Astrocyte (in vitro differentiated cells and primary cell): ENCODE results near the gene KRTAP5-5. TPM values are rescaled to one million over a fixed set of nuclear protein-coding genes. Genes with fewer than 3 reads are reported as not detected.
A peak's percentile ranks its signal among the peaks of the same experiment; 100 is the strongest.

Source experiments
- DNase-seq: peaks from one replicate; pipeline ENCODE4 v3.0.0-alpha.2; 2010; ENCODE audit warnings: low read depth
- FAIRE-seq: peaks from 2 replicates; lab custom pipeline; 2011; peaks lifted over from hg19 to GRCh38; lab: Jason Lieb, UNC
- H2AFZ ChIP-seq: 2 replicates; pipeline ENCODE4 v1.6.0; 2012; ENCODE audit warnings: low read depth, low read length, inconsistent platforms
- H3K27ac ChIP-seq: 2 replicates; pipeline ENCODE4 v1.5.1; 2011; ENCODE audit warnings: low read depth, low read length, inconsistent platforms
- H3K27me3 ChIP-seq: 2 replicates; pipeline ENCODE4 v1.6.0; 2011; ENCODE audit warnings: low read length, inconsistent platforms; ENCODE audit not compliant: insufficient read depth
- H3K36me3 ChIP-seq: 2 replicates; pipeline ENCODE4 v1.5.1; 2011; ENCODE audit warnings: low read length, inconsistent platforms; ENCODE audit not compliant: insufficient read depth
- H3K4me1 ChIP-seq: 2 replicates; pipeline ENCODE4 v1.5.1; 2011; ENCODE audit warnings: low read length, inconsistent platforms; ENCODE audit not compliant: insufficient read depth
- H3K4me2 ChIP-seq: 2 replicates; pipeline ENCODE4 v1.6.0; 2012; ENCODE audit warnings: low read length, inconsistent platforms
- H3K4me3 ChIP-seq: 2 replicates; pipeline ENCODE4 v1.5.1; 2011; ENCODE audit warnings: low read depth, mild to moderate bottlenecking, low read length, inconsistent platforms; ENCODE audit not compliant: insufficient read depth
- H3K79me2 ChIP-seq: 2 replicates; pipeline ENCODE4 v1.6.0; 2012; ENCODE audit warnings: mild to moderate bottlenecking, low read length, inconsistent platforms; ENCODE audit not compliant: insufficient read depth
- H3K9ac ChIP-seq: 2 replicates; pipeline ENCODE4 v1.6.0; 2012; ENCODE audit warnings: mild to moderate bottlenecking, low read length, inconsistent platforms
- H3K9me3 ChIP-seq: 2 replicates; pipeline ENCODE4 v1.5.1; 2012; ENCODE audit warnings: low read depth, mild to moderate bottlenecking, low read length, inconsistent platforms; ENCODE audit not compliant: insufficient read depth
- H4K20me1 ChIP-seq: 2 replicates; pipeline ENCODE4 v1.6.0; 2012; ENCODE audit warnings: low read length, inconsistent platforms; ENCODE audit not compliant: insufficient read depth
- H3K27ac Mint-ChIP-seq: one replicate; pipeline ENCODE4 v1.8.0; 2021; ENCODE audit warnings: mild to moderate bottlenecking, mixed read lengths; ENCODE audit not compliant: unreplicated experiment
- H3K27me3 Mint-ChIP-seq: one replicate; pipeline ENCODE4 v1.8.0; 2021; ENCODE audit warnings: low read depth, mixed read lengths; ENCODE audit not compliant: unreplicated experiment
- H3K36me3 Mint-ChIP-seq: one replicate; pipeline ENCODE4 v1.8.0; 2021; ENCODE audit warnings: low read depth, mixed read lengths; ENCODE audit not compliant: unreplicated experiment
- H3K4me1 Mint-ChIP-seq: one replicate; pipeline ENCODE4 v1.8.0; 2021; ENCODE audit warnings: low read depth, mixed read lengths; ENCODE audit not compliant: unreplicated experiment
- H3K4me3 Mint-ChIP-seq: one replicate; pipeline ENCODE4 v1.8.0; 2021; ENCODE audit warnings: mild to moderate bottlenecking, moderate library complexity, mixed read lengths; ENCODE audit not compliant: unreplicated experiment
- H3K9me3 Mint-ChIP-seq: one replicate; pipeline ENCODE4 v1.8.0; 2021; ENCODE audit warnings: mild to moderate bottlenecking, mixed read lengths; ENCODE audit not compliant: unreplicated experiment
- EZH2 ChIP-seq: IDR thresholded peaks from 2 replicates; pipeline ENCODE4 v1.6.1; 2012; ENCODE audit warnings: mild to moderate bottlenecking, low read length, inconsistent platforms; ENCODE audit not compliant: insufficient read depth
- total RNA-seq: library from RNA; stranded (reverse); gene quantifications from 2 replicates; pipeline ENCODE4 v1.2.1, GENCODE V29; 2021
- TF ChIP-seq, protein P1 (sequence below): IDR thresholded peaks from 2 replicates; pipeline ENCODE4 v1.5.1; 2011; ENCODE audit warnings: low read depth, mild to moderate bottlenecking, inconsistent platforms, low read length, moderate library complexity; ENCODE audit not compliant: insufficient read depth

The KRTAP5-5 gene
- total RNA-seq, 1 donor from 2014 or later: not detected

GRCh38 chr11:1652026-1652425 lies 22.5 kb downstream of the KRTAP5-5 start:
- no peak overlapping the region for H3K27ac Mint-ChIP-seq

GRCh38 chr11:1652442-1652770 lies 22.8 kb downstream of the KRTAP5-5 start:
- H3K4me1 ChIP-seq: no peaks in the 10 kb centered on the region
- peaks cover 10% of the 10 kb centered on the region for H3K27me3 ChIP-seq
- FAIRE-seq: no peak
- no peak overlapping the region for H3K27ac ChIP-seq
- no peaks in the 10 kb centered on the region for H3K79me2 ChIP-seq
- Mint-ChIP-seq H3K4me3 (no peak overlapping the region), H3K9me3 (no peaks in the 10 kb centered on the region), H3K36me3 (no peaks in the 10 kb centered on the region), H3K27me3 (peaks cover 61% of the 10 kb centered on the region), H3K4me1 (no peaks in the 10 kb centered on the region), H3K27ac (no peak overlapping the region)
- H4K20me1 ChIP-seq: no peaks in the 10 kb centered on the region
- no peak overlapping the region for H3K9ac ChIP-seq
- H2AFZ ChIP-seq: no peak overlapping the region
- no peak overlapping the region for H3K4me3 ChIP-seq
- no peak for DNase-seq
- TF ChIP-seq, protein P1, sequence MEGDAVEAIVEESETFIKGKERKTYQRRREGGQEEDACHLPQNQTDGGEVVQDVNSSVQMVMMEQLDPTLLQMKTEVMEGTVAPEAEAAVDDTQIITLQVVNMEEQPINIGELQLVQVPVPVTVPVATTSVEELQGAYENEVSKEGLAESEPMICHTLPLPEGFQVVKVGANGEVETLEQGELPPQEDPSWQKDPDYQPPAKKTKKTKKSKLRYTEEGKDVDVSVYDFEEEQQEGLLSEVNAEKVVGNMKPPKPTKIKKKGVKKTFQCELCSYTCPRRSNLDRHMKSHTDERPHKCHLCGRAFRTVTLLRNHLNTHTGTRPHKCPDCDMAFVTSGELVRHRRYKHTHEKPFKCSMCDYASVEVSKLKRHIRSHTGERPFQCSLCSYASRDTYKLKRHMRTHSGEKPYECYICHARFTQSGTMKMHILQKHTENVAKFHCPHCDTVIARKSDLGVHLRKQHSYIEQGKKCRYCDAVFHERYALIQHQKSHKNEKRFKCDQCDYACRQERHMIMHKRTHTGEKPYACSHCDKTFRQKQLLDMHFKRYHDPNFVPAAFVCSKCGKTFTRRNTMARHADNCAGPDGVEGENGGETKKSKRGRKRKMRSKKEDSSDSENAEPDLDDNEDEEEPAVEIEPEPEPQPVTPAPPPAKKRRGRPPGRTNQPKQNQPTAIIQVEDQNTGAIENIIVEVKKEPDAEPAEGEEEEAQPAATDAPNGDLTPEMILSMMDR: no peak
- TF ChIP-seq EZH2: no peak
- H3K36me3 ChIP-seq: no peaks in the 10 kb centered on the region
- no peak overlapping the region for H3K4me2 ChIP-seq
- H3K9me3 ChIP-seq: no peaks in the 10 kb centered on the region

More at GRCh38 chr11:1652026-1652425, 22.5 kb downstream of the KRTAP5-5 start:
- H3K9me3 Mint-ChIP-seq: no peaks in the 10 kb centered on the region
- Histone ChIP-seq H3K9me3 (no peaks in the 10 kb centered on the region), H2AFZ (no peak overlapping the region), H3K9ac (no peak overlapping the region), H3K4me1 (no peaks in the 10 kb centered on the region), H3K4me3 (no peak overlapping the region), H3K36me3 (no peaks in the 10 kb centered on the region), H4K20me1 (no peaks in the 10 kb centered on the region), H3K4me2 (no peak overlapping the region), H3K79me2 (no peaks in the 10 kb centered on the region), H3K27me3 (peaks cover 10% of the 10 kb centered on the region), H3K27ac (no peak overlapping the region)
- H3K4me3 Mint-ChIP-seq: no peak overlapping the region
- peaks cover 65% of the 10 kb centered on the region for H3K27me3 Mint-ChIP-seq
- H3K36me3 Mint-ChIP-seq: no peaks in the 10 kb centered on the region
- no peaks in the 10 kb centered on the region for H3K4me1 Mint-ChIP-seq
- no peak for DNase-seq
- no peak for FAIRE-seq
- TF ChIP-seq, protein P1: no peak
- no peak for TF ChIP-seq EZH2

DNA sequence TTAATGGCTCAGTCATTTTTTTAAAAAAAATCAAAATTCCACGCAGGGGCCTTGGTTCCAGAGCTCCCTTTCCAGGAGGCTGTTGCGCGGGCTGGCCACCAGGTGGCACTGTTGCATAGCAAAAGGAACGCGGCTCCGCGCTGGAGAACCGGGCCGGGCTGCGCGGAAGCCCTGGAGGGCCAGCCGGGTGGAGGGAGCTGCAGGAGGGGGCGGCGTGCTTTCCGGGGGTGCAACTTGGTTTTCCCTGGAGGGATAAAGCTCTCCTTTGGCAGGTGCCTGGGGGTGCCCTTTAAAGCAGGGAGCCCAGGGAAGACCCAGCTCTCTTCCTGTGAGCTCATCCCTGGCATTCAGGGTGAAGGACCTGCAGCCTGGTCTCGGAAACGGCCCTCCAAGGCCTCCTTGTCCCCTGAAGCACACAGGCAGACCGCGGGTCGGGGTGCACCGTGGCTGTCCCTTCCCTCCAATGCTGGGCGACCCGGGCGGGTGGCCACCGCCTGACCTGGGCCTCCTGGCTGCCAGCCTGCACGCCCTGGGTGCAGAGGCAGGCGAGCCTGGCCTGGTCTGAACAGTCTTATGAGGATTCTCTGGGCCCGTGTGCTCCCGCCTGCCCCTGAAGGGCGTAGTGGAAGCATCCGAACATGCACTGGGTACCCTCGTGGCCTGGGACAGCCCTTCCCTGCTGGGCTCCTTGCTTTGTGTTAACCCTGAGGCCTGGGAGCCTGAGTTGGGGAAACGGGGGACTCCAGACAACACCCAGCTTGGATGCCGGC lies 23.4 kb downstream of the KRTAP5-5 start:
- no peaks in the 10 kb centered on the region for H3K36me3 ChIP-seq
- H3K27me3 ChIP-seq: peaks cover 10% of the 10 kb centered on the region
- H3K79me2 ChIP-seq: no peaks in the 10 kb centered on the region
- H3K27me3 Mint-ChIP-seq: peaks cover 63% of the 10 kb centered on the region
- H2AFZ ChIP-seq: no peak overlapping the region
- no peak for TF ChIP-seq EZH2
- TF ChIP-seq, protein P1: peak; percentile 78
- no peaks in the 10 kb centered on the region for H3K4me1 ChIP-seq
- no peaks in the 10 kb centered on the region for H3K36me3 Mint-ChIP-seq
- H3K4me1 Mint-ChIP-seq: no peaks in the 10 kb centered on the region
- H3K9ac ChIP-seq: no peak overlapping the region
- no peak overlapping the region for H3K4me2 ChIP-seq
- H4K20me1 ChIP-seq: no peaks in the 10 kb centered on the region
- H3K27ac ChIP-seq: no peak overlapping the region
- no peaks in the 10 kb centered on the region for H3K9me3 ChIP-seq
- H3K27ac Mint-ChIP-seq: no peak overlapping the region
- no peak overlapping the region for H3K4me3 Mint-ChIP-seq
- peak; percentile 6 for DNase-seq
- no peak overlapping the region for H3K4me3 ChIP-seq
- no peak for FAIRE-seq
- no peaks in the 10 kb centered on the region for H3K9me3 Mint-ChIP-seq
